HG03565 (cell line): ENCODE measurements around the gene MAP7D2.
A peak's percentile ranks its signal among the peaks of the same experiment; 100 is the strongest.

Source experiments
- ATAC-seq: cut with Tn5 transposase; IDR thresholded peaks from one replicate; pipeline ENCODE4 v1.9.1; 2021; ENCODE audit warnings: mild to moderate bottlenecking, moderate library complexity; ENCODE audit not compliant: unreplicated experiment

Gene MAP7D2

DNA sequence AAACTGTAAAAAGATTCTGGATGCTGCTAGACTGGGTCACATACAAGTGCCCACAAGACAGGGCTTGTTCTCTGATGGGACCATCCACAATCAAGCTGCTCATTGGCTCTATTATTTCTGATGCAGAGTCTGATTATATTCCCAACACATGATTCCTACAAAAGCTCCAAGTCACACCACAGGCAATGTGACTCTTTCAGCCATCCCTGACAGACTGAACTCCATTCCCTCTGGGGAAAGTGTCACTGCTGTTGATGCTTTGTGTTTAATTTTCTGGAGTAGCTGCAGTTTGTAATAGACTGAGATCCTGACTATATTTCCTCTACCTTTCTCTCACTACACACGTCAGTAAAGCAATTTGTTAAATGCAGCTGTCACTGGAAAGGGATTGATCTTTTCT lies 70.5 kb downstream of the MAP7D2 start:
- ATAC-seq = no peak

DNA sequence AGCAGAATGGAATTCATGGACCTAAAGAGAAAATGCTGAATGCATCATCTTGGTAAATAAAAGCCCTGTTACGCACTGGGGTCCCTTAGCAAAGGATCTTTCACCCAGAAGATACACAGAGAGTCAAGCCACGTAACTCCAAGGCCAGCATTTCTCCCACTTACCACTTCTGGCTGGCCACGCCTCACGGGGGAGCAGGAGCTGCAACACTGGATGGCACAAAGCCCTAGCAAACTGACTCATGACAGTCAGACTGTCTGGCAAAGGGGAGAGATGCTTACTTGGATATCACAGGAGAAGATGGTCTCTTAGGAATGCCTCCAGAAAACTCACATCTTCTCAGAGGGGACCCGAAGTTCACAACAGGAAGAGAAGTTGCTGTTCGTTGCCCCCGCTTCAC lies 74.5 kb downstream of the MAP7D2 start:
- ATAC-seq = no peak

DNA sequence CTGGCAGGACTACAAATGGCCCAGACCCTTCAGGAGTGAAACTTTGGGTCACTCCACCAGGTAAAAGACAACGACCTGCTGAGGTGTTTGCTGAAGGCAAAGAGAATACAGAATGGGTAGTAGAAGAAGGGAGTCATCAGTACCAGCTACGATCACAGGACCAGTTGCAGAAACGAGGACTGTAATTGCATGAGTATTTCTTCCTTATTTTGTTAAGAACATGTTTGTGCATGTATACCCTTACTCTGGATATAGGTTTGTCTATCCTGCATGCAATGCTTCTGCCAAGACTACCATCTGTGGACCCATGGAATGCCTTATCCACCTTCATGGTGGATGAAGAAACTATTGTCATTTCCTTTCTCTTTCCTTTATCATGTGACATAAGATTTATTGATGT lies 77.7 kb downstream of the MAP7D2 start:
- ATAC-seq = no peak

DNA sequence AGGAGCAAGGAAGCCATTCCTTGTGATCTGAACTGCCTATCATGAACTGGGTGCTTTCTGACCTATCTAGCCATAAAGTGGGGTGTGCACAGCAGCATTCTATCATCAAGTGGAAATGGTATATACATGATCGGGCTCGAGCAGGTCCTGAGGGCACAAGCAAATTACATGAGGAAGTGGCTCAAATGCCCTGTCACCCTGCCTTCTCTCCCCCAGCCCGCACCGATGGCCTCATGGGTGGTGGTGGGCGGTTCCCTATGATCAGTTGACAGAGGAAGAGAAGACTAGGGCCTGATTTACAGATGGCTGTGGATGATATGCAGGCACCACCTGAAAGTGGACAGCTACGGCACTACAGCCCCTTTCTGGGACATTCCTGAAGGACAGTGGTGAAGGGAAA lies 79.5 kb downstream of the MAP7D2 start:
- no peak for ATAC-seq

DNA sequence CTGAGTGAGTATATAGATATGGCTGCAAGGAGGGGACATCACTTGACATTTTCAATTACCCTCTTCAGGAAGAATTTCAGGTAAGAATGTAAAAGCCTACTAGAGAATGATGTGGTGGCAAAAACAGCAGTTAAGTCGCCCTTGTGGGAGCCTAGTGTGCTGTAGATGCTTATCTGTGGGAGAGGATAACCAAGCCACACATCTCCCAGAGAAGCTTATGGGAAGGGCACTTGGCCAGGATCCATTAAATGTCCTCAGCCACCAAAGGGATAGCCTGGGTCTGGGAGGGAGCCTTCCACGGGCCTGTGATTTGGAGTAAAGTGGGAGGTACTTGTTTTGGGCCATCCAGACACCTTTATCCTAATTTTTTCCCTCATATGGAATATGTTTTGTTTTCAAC lies 84.5 kb downstream of the MAP7D2 start:
- no peak for ATAC-seq

DNA sequence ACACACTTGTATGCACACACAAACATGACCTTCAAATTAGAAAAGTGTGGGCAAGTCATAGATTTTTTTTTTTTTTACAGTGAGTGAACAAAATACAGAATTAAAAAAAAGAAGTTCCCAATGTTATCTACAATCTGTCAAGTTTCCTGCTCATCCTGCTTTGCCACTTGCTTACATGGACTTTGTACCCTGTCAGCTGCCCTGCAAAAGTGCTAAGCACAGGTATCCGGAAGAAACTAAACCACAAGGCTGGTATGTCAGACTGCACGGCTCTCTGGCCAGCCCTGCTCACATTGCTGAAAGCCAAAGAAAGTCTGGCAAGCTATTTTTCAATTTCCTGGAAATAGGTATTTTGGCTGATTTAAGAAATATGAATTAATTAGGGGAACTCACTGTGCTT lies 87.0 kb downstream of the MAP7D2 start:
- ATAC-seq = no peak

DNA sequence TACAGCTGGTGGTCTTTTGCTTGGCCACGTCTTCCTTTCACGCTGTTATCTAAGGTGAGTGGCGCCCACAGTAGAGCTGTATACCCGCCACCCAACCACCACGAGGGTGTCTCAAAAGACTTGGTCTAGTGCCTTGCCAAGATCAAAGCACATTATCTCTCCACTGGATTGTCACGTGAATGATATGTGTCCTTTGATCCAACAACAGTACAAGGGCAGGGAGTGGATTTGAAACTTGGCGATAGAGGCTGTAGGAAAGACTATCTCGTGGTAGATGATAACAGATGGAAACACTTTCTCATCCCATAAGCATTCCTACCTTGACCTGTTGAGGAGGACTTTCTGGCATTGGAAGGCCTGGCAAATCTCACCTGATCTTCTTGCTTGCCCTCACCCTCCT lies 88.1 kb downstream of the MAP7D2 start:
- no peak for ATAC-seq

DNA sequence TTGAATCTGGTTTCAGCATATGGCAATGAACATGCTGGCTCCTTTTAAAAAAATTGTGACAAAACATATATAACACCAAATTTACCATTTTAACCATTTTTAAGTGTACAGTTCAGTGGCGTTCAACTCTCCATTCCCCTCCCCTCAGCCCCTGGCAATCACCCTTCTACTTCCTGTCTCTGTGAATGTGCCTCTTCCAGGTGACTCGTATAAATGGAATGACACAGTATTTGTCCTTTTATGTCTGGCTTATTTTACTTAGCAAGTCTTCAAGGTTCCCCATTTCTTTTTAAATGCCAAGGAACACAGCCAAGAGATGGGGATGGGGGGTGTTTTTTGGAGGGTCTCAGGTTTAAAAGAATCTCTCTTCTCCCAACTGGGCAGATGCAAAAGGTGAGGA lies 90.4 kb downstream of the MAP7D2 start:
- ATAC-seq = no peak

DNA sequence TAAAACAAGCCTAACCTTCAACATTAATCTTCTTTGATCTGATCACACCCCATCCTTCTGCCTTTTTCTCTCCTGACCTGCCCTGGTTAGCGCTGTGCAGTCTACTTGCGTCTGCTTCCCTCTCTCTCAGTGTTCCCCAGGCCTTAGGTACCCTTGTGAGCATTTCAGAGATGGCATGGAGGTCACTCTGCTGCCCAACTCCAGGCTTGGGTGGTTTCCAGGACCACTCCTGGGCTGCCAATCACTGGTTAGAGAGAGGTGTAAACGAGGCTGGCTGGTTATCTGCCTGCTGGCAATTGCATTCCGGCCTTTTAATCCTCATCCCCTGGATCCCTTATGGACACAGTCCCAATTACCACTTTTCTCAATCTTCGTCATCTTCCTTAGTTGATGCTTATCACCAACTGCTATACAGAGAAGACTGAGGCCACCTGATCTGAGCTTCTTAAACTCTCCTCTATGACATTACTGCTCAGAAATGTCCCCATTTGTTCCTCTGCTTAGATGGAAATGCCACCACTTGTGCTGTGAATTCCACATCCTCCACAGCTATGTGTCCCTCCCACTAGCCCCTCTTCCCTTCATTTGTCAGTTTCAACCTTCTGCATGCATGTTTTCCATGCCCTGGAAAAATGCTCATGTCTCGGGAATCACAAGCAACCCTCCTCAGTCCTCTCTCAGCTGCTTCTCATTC lies 96.9 kb downstream of the MAP7D2 start:
- ATAC-seq = no peak

DNA sequence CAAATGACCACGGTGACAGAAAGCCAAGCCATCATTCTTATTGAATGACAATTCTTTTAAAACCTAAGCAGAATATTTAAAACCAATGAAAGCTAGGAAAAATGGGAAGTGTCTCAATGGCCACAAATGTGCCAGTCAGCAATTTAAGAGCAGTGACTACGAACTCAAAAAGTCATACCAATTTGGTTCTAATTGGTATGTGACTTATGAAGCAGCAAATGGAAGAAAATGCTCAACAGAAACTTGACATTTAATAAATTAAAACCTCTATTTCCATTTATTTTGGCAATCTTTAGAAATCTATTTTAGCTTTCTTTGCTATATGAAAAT lies 100.1 kb downstream of the MAP7D2 start:
- ATAC-seq = no peak

DNA sequence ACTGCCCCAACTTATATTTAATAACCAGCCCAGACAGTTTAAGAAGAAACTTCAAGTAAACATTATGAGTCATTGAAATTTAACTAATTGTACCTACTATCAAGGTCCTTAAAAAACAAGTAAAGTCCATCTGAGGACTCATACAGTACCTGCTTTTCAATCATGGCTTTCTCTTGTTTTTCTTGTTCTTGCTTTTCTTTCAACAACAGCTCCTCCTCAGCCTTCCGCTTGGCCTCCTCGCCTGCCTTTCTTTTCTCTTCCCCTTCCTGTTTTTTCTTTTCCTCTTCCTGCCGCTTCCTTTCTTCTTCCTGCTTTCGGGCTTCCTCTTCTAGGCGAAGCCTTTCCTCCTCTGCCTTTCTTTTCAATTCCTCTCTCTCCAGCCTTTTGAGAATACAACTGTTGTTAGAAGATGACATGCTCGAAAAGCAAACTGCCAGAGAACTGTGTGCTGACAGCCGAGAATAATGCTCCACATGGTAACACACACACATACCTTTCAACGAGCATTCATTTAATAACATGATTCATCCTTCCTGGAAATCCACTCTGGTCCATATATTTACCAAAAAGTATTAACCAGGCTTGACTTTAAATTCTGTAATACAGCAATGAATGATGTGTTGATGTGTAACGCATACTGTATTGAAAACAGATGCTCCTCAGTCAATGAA lies 100.6 kb downstream of the MAP7D2 start:
- no peak for ATAC-seq

DNA sequence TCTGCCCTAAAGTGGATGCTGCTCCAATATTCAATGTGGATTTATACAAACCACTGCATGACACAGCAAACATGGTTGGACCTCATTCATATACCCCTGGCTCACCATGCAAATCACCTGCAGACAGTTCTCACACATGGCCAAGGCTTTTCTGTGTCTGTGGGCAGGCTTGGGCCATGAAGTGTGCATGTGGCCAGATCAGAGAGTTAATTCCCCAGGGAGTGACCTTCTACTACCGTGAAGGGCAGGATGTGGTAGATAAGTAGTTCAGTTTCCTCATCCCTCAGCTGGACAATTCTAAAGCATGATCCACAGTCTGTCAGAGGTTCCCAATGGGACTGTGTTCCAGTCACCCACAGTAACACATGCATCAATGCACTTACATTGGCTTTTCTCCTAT lies 101.3 kb downstream of the MAP7D2 start:
- ATAC-seq = no peak

DNA sequence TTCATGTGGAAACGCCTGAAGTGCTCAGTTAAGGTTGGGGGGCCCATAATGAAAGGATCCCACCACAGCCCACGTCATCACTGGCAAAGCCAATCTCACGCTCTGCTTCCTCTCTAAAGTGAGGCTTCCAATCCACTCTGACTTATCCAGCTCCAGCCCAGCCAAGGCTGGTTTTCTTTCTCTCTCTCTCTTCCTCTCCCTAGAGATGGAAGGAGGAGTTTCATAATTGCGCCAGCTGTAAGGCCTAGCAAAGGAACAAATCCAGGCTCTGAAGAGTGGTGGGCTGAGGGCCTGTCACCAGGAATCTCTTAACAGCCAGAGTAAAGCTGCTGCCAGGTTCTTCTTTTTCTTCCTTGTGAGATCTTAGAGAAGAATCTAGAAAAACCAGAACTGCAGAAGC lies 105.1 kb downstream of the MAP7D2 start:
- ATAC-seq = no peak

DNA sequence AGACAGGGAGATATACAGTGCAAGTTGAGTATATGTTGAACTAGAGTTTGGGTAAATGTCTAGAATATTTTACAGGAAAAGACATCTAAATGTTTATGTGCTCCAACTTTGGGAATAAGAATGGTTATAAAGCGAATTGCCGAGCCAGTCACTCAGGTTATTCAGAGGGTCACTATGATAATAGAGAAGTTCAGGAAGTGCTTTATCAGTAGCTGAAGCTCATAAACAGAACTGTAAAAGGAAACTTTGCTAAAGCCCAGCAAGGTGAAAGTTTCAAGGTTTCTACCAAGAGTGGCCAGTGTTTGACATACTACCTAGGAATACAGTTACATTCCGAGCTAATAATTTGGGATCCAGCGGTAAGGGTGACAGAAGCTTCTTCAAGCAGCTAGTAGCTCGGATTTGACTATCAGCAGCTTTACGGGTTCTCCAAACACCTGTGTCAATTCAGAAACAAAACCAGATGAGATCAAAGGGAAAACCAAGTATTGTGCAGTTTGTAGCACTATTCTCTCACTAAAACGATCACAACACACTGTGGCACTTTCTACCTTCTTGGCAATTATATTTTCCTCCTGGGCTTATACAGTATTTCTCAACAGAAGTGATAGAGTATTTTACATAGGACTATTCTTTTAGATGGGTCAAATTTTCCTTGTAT lies 108.6 kb downstream of the MAP7D2 start:
- no peak for ATAC-seq

DNA sequence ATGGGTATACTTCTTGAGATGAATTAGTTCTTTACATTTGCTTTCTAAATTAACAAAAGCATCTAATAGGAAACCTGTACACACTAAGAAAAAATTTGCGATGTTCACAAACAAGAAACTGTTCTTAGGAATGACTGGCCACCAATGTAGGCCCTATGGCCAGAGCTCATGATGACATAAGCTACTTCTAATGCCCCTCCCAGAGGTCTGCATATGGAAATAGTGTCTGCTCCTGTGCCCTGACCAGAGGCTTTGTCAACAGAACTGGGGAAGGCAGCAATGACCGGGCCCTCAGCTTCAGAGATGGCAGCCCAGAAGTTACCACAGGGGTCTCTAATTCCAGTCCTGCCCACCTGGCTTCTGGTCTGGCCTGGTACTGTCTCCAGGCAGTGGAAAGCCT lies 110.8 kb downstream of the MAP7D2 start:
- no peak for ATAC-seq

DNA sequence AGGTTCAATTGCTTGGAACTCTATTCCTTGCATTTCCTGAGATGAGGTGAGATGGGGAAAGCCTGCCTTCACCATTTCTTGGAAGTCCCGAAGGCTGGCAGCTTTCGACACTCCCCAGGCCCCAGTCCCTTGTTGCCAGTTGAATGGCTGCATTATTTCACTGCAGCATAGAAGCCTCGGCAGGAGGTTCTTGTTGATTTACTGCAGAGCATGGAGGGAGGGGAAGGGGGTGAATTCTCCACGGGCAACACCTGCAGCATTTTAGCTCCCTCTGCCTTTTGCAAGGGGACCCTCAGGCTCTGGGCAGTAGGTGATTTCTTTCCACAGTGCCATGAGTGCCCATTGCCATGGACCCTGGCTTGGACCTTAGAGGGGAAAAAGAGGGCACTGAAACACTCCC lies 115.1 kb downstream of the MAP7D2 start:
- no peak for ATAC-seq

DNA sequence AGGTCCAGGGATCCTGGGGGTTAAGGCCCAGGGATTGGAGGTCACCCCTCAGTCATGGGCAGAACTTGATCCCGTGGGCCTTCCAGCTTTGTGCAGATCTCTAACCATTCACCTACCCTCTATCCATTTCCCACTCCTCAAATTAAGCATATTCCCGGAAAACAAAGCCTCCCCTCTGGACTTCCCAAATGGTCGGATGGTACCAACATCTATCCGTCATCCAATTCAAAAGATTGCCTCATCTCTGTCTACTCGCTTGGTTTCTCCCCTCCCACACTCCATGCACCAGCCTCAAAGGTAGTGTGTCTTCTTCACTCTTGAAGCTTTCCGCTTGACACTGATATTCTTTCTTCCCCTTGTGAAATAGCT lies 125.4 kb downstream of the MAP7D2 start:
- no peak for ATAC-seq

DNA sequence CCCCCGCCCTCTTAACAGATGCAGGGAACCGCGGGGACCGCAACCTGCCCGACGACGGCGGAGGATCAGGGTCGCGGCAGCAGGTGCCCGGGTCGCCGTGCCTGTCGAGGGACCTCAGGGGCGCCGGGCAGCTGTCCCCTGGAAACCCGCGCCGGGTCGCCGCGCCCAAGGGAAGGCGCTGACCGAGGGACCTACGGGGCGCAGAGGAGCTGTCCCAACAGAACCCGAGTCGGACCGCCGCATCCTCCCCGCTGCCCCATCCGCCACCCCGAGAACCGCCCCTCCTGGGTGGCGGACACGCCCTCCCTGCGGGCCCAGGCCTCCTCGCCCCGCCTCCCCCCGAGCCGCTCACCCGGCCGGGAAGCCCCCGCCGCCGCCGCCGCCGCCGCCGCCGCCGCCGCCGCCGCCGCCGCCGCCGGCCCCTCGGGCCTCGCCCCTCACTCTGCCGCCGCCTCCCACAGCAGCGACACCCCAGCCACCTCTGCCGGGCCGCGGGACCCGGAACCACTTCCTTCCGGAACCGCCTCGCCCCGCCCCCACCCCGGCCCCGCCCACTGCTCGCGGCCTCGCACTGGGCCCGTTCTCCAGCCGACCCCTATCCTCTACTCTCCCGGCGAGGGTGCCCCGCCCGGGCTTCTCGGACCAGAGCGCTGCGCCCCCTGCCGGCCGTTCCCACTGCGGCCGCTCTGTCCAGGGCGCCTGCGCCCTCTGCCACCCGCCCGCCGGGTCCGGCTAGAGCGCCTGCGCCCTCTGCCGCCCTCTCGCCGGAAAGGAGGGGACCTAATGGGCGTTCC lies 126.0 kb downstream of the MAP7D2 start, which contains the start of gene BCLAF3:
TSS of gene BCLAF3 (minus strand) at position 506 of the 794 bp plus-strand sequence. CDS start 20,797 bp downstream, outside the sequence.
- ATAC-seq = peak; percentile 95

DNA sequence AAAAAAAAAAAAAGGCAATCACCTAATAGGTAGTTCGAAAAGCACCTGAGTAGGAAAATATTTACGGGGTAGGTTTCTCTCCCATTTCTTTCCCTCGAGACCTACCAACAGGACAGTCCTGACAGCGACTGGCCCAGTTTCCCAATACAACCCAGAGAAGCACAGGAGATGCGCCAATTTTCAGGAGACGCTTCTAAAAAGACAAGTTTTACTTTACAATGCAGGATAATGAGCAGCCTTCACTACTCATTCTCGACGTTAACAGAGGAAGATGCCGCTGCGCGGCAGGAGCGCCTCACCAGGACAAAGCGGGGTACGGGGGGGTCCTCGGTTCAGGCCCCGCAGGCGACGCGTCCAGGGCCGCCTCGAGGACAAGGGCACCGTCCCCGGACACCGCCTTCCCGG lies 126.6 kb downstream of the MAP7D2 start:
- ATAC-seq = peak; percentile 11

DNA sequence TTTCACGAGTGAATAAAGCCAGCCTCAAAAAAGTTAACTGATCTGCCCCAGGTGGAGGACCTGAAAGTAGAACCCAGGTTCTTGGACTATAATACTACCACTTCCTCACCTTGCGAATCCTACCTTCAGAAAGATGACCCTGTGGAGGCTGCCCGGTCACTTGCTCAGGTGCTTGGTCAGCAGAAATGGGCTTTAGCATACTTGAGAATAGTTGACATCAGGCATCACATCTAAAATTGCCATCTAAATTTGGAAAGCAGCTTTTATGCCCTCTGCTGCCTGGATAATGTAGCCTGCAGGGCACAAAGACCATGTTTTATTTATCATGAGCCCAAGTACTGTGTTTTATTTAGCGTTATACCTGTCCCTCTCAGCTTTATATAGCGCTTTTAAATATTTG lies 128.9 kb downstream of the MAP7D2 start:
- ATAC-seq = no peak

DNA sequence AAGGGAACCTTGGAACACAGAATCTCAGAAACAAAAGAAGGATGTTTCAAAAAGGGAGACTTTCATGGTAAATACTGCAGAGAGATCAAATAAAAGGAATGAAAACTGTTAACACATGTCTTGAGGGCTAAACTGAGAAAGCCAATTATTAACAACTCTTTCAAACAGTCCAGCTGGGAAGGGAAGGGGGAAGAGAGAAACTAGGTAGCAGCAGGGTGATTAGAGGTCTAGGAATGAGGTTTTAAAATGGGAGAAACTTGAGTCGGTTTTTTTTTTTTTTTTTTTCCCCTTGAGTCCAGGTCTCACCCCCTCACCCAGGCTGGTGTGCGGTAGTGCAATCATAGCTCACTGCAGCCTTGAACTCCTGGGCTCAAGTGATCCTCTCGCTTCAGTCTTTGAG lies 130.2 kb downstream of the MAP7D2 start:
- no peak for ATAC-seq

DNA sequence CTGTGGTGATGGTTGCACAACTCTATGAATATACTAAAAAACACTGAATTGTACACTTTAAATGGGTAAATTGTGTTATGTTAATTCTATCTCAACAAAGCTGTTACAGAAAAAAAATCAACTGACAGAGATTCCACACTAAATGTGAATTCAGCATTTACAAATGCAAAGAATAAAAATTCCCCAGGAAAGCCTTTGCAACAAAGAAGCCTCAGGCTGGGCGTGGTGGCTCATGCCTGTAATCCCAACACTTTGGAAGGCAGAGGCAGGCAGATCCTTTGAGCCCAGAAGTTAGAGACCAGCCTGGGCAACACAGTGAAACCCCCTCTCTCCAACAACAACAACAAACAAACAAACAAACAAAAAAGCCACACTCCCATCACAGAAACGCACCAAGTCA lies 134.8 kb downstream of the MAP7D2 start:
- no peak for ATAC-seq
